ENCODE measurements around the gene TMEM203. TPM values are rescaled to one million over a fixed set of nuclear protein-coding genes. Genes with fewer than 3 reads are reported as not detected.
A peak's percentile ranks its signal among the peaks of the same experiment; 100 is the strongest.

TMEM203 gene
- total RNA-seq, 2 donors from 2014 or later = 21.3 to 21.4 TPM

GRCh38 chr9:137188490-137189296 lies 16.8 kb downstream of the TMEM203 start, which contains the start of the genes ANAPC2 and SSNA1:
Gene ANAPC2, minus strand, starts transcription at chr9:137188560. Its CDS starts 28 bp downstream, at chr9:137188532.
Gene SSNA1, plus strand, starts transcription at chr9:137188676. Its CDS starts 51 bp downstream, at chr9:137188727.
- no peaks in the 10 kb centered on the region for H3K9me3 ChIP-seq (ENCODE audit: control insufficient read depth, low read length, poor library complexity, severe bottlenecking)
- peak within 1 kb of the TSS; percentile 94 for H3K4me3 Mint-ChIP-seq
- peak; percentile 81 for ATAC-seq
- peak within 1 kb of the TSS; percentile 89 for H3K27ac Mint-ChIP-seq
- no peaks in the 10 kb centered on the region for H3K27me3 Mint-ChIP-seq
- H3K4me1 Mint-ChIP-seq = peaks cover 26% of the 10 kb centered on the region
- peak; percentile 86 to 95 (median 92) for DNase-seq
- H3K36me3 Mint-ChIP-seq (ENCODE audit: low read depth) = no peaks in the 10 kb centered on the region

- ATAC-seq = peak; percentile 33
- peaks cover 28% of the 10 kb centered on the region for H3K4me1 Mint-ChIP-seq
Observed at GRCh38 chr9:137188086-137188489, 17.4 kb downstream of the TMEM203 start.

GRCh38 chr9:137187386-137187785 lies 18.1 kb downstream of the TMEM203 start:
- Mint-ChIP-seq H3K4me1 (peaks cover 28% of the 10 kb centered on the region), H3K36me3 (ENCODE audit: low read depth) (no peaks in the 10 kb centered on the region), H3K27me3 (no peaks in the 10 kb centered on the region)

More at GRCh38 chr9:137188086-137188489, 17.4 kb downstream of the TMEM203 start:
- no peak for DNase-seq
- Mint-ChIP-seq H3K4me3 (peak overlapping the region; percentile 94), H3K36me3 (ENCODE audit: low read depth) (no peaks in the 10 kb centered on the region), H3K27me3 (no peaks in the 10 kb centered on the region), H3K27ac (peak overlapping the region; percentile 89)
- H3K9me3 ChIP-seq (ENCODE audit: control insufficient read depth, low read length, poor library complexity, severe bottlenecking) = no peaks in the 10 kb centered on the region

GRCh38 chr9:137186385-137186784 lies 19.1 kb downstream of the TMEM203 start:
- no peaks in the 10 kb centered on the region for H3K9me3 ChIP-seq (ENCODE audit: control insufficient read depth, low read length, poor library complexity, severe bottlenecking)
- no peak for ATAC-seq
- Mint-ChIP-seq H3K27me3 (no peaks in the 10 kb centered on the region), H3K27ac (peak overlapping the region; percentile 89), H3K36me3 (ENCODE audit: low read depth) (peaks cover 3% of the 10 kb centered on the region), H3K4me3 (no peak overlapping the region), H3K4me1 (peaks cover 31% of the 10 kb centered on the region)
- DNase-seq = no peak

More at GRCh38 chr9:137187386-137187785, 18.1 kb downstream of the TMEM203 start:
- DNase-seq (no peak), ATAC-seq (no peak)
- peak overlapping the region; percentile 89 for H3K27ac Mint-ChIP-seq
- peak overlapping the region; percentile 94 for H3K4me3 Mint-ChIP-seq
- H3K9me3 ChIP-seq (ENCODE audit: control insufficient read depth, low read length, poor library complexity, severe bottlenecking) = no peaks in the 10 kb centered on the region

- DNase-seq (no peak), ATAC-seq (no peak)
- no peak overlapping the region for H3K4me3 Mint-ChIP-seq
- H3K9me3 ChIP-seq (ENCODE audit: control insufficient read depth, low read length, poor library complexity, severe bottlenecking) = no peaks in the 10 kb centered on the region
- H3K27me3 Mint-ChIP-seq = no peaks in the 10 kb centered on the region
- peaks cover 30% of the 10 kb centered on the region for H3K4me1 Mint-ChIP-seq
- no peak overlapping the region for H3K27ac Mint-ChIP-seq
- peaks cover 3% of the 10 kb centered on the region for H3K36me3 Mint-ChIP-seq (ENCODE audit: low read depth)
Observed at GRCh38 chr9:137185921-137186320, 19.5 kb downstream of the TMEM203 start.

- no peaks in the 10 kb centered on the region for H3K27me3 Mint-ChIP-seq
- peaks cover 3% of the 10 kb centered on the region for H3K36me3 Mint-ChIP-seq (ENCODE audit: low read depth)
- peaks cover 25% of the 10 kb centered on the region for H3K4me1 Mint-ChIP-seq
- H3K27ac Mint-ChIP-seq = no peak overlapping the region
- H3K4me3 Mint-ChIP-seq = no peak overlapping the region
- ATAC-seq = no peak
- DNase-seq = no peak
- no peaks in the 10 kb centered on the region for H3K9me3 ChIP-seq (ENCODE audit: control insufficient read depth, low read length, poor library complexity, severe bottlenecking)
Observed at GRCh38 chr9:137184881-137185660, 20.4 kb downstream of the TMEM203 start.

- Mint-ChIP-seq H3K27me3 (no peaks in the 10 kb centered on the region), H3K27ac (no peak overlapping the region), H3K4me1 (peaks cover 19% of the 10 kb centered on the region), H3K4me3 (peak overlapping the region; percentile 21), H3K36me3 (ENCODE audit: low read depth) (peaks cover 3% of the 10 kb centered on the region)
- ATAC-seq (no peak), DNase-seq (no peak)
- H3K9me3 ChIP-seq (ENCODE audit: control insufficient read depth, low read length, poor library complexity, severe bottlenecking) = no peaks in the 10 kb centered on the region
Observed at GRCh38 chr9:137183980-137184595, 21.4 kb downstream of the TMEM203 start.

- Mint-ChIP-seq H3K4me3 (no peak overlapping the region), H3K27me3 (no peaks in the 10 kb centered on the region), H3K36me3 (ENCODE audit: low read depth) (peaks cover 3% of the 10 kb centered on the region)
Observed at GRCh38 chr9:137182836-137183235, 22.6 kb downstream of the TMEM203 start.

GRCh38 chr9:137181680-137182079 lies 23.8 kb downstream of the TMEM203 start:
- ATAC-seq = no peak
- H3K36me3 Mint-ChIP-seq (ENCODE audit: low read depth) = peaks cover 3% of the 10 kb centered on the region
- DNase-seq = no peak

More at GRCh38 chr9:137182836-137183235, 22.6 kb downstream of the TMEM203 start:
- DNase-seq = no peak
- ATAC-seq = no peak
- Mint-ChIP-seq H3K27ac (no peak overlapping the region), H3K4me1 (peaks cover 12% of the 10 kb centered on the region)
- no peaks in the 10 kb centered on the region for H3K9me3 ChIP-seq (ENCODE audit: control insufficient read depth, low read length, poor library complexity, severe bottlenecking)

GRCh38 chr9:137180491-137180890 lies 25.0 kb downstream of the TMEM203 start:
- Mint-ChIP-seq H3K27ac (no peak overlapping the region), H3K27me3 (no peaks in the 10 kb centered on the region), H3K4me3 (no peak overlapping the region), H3K36me3 (ENCODE audit: low read depth) (peaks cover 3% of the 10 kb centered on the region), H3K4me1 (peaks cover 10% of the 10 kb centered on the region)
- ATAC-seq (no peak), DNase-seq (no peak)
- H3K9me3 ChIP-seq (ENCODE audit: control insufficient read depth, low read length, poor library complexity, severe bottlenecking) = no peaks in the 10 kb centered on the region

More at GRCh38 chr9:137181680-137182079, 23.8 kb downstream of the TMEM203 start:
- Mint-ChIP-seq H3K4me3 (no peak overlapping the region), H3K27ac (peak overlapping the region; percentile 80), H3K4me1 (peaks cover 10% of the 10 kb centered on the region), H3K27me3 (no peaks in the 10 kb centered on the region)
- H3K9me3 ChIP-seq (ENCODE audit: control insufficient read depth, low read length, poor library complexity, severe bottlenecking) = no peaks in the 10 kb centered on the region

- no peak overlapping the region for H3K27ac Mint-ChIP-seq
Observed at GRCh38 chr9:137179761-137180160, 25.7 kb downstream of the TMEM203 start.

GRCh38 chr9:137178939-137179630 lies 26.4 kb downstream of the TMEM203 start:
- Mint-ChIP-seq H3K36me3 (ENCODE audit: low read depth) (peaks cover 3% of the 10 kb centered on the region), H3K27me3 (no peaks in the 10 kb centered on the region), H3K27ac (no peak overlapping the region), H3K4me1 (peaks cover 6% of the 10 kb centered on the region), H3K4me3 (no peak overlapping the region)
- ATAC-seq (no peak), DNase-seq (no peak)
- no peaks in the 10 kb centered on the region for H3K9me3 ChIP-seq (ENCODE audit: control insufficient read depth, low read length, poor library complexity, severe bottlenecking)

More at GRCh38 chr9:137179761-137180160, 25.7 kb downstream of the TMEM203 start:
- no peak overlapping the region for H3K4me3 Mint-ChIP-seq
- H3K9me3 ChIP-seq (ENCODE audit: control insufficient read depth, low read length, poor library complexity, severe bottlenecking) = no peaks in the 10 kb centered on the region
- H3K36me3 Mint-ChIP-seq (ENCODE audit: low read depth) = peaks cover 3% of the 10 kb centered on the region
- peaks cover 10% of the 10 kb centered on the region for H3K4me1 Mint-ChIP-seq
- ATAC-seq = no peak
- H3K27me3 Mint-ChIP-seq = no peaks in the 10 kb centered on the region
- DNase-seq = no peak

Data from T-helper 17 cell (primary cell).